HG03060 (cell line): ENCODE results near the gene MRM3.
"Not testable (repeated sequence)": the region's sequence is repeated elsewhere in the genome, so short reads cannot be mapped to it uniquely, and the experiment has no call there.

Experiments
- ATAC-seq: cut with Tn5 transposase; IDR thresholded peaks from one replicate; pipeline ENCODE4 v1.9.1; 2021; ENCODE audit warnings: low read depth, moderate number of reproducible peaks; ENCODE audit not compliant: unreplicated experiment

MRM3 gene

DNA sequence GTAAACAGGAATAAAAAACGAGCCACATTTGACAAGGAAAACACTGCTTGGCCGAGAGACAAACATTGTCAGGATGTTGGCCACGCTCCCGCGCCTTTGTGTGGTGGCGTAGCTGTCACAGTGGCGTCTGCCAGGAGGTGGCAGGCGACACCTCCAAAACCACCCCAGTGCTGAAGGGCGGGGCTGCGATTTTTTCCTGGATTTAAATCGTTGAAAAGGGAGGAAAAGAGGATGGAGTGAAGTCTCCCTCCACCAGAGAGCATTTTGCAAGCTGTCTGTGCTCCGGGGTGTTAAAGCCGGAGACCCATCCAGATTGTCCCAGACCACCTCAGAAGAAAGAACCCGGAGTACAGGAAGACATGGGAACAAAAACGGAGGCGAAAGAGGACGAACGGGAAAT lies 12.7 kb downstream of the MRM3 start:
- no peak for ATAC-seq

DNA sequence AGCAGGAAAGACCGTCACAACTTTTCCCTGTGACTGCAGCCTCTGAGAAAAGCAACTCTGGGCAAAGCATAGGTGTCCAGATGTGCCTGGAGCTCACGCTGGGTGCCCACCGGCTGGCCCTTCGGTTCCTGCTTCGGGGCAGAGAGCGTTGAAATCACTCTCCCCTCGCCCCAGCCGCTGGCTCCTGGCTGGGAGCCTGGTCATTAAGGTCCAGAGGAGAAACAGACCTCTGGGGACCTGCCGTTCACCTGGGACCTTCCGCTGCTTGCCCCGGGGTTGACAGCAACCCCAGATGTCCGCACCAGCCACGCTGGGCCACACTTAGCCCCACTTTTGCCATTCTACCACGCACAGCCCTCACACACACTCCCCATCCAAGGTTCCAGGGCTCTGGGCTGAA lies 13.1 kb downstream of the MRM3 start:
- no peak for ATAC-seq

DNA sequence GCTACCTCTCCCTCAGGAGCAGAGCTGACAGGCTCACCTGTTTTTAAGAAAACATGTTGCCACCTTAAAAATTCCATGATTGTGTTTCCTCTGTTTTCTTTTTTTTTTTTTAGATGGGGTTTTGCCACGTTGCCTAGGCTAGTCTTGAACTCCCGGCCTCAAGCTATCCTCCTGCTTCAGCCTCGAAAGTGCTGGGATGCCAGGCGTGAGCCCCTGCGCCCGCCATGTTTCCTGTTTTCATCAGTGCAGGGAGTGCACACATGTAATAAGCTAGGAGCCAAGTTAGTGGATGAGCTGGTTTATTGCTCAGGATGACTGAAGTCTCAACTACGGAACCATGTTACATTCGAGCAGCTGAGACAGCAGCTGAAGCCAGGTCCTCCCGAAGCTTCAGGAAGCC lies 13.6 kb downstream of the MRM3 start:
- no peak for ATAC-seq

DNA sequence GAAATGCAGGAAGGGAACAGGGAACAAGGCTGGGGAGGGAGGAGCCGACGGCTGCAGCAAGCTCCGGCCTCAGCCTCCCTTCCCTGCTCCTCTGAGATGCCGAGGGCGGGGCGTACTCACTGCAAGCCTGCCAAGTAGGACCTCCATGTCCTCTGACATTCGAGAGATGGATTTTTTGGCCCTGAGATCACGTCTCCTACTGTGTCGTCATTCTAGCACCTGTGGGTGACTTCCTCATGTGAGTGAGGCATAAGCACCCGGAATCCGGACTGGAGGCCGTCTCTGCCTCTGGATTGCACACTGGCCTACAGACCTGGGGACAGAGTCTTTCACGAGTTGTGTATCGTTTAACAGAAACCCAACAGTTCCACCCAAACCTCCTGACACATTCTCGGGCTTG lies 14.5 kb downstream of the MRM3 start:
- no peak for ATAC-seq

DNA sequence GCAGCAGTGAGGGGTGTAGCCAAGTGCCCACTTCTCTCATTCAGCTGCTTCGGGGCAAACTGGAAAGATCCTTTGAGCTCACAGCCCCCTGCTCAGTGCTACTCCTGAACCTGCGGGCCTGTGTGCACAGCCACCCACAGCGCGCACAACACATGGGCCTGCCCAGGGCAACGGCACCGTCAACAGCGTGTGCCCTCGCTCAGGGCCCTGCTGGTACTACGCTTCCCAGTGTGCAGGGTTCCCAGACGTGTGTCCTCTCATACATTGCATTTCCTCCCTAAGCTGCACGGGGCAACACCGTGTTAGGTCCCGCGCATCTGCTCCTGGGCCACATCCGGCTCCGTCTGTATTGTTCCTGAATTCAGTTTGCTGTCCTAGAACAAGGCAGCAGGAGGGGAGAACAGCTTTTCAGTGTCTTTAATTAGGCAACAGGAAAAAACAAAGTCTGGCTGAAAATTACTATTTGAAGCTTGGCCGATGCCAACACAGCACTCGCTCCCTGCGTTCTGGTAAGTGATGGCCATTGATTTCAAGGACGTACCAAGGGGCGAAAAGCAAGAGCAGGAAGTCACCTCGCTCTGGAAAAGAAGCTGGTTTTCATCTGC lies 15.2 kb downstream of the MRM3 start:
- ATAC-seq, result no peak

DNA sequence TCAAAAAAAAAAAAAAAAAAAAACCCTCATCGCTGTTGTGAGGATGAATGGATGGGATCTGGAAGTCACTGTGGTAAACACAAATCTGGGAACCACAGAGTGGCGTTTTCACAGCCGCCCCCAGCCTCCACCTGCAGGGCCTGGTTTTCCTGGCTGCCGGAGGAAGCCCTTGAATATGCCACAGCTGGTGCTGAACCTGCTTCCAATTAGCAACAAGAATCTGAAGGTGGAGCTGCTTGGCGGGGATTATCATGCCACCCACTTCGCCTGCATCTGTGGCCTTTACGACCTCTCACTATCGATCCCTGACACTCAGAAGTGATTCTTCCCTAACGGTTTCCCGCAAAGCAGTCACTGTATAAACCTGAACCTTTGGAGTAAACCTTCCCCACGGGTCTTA lies 16.1 kb downstream of the MRM3 start:
- ATAC-seq, result no peak

DNA sequence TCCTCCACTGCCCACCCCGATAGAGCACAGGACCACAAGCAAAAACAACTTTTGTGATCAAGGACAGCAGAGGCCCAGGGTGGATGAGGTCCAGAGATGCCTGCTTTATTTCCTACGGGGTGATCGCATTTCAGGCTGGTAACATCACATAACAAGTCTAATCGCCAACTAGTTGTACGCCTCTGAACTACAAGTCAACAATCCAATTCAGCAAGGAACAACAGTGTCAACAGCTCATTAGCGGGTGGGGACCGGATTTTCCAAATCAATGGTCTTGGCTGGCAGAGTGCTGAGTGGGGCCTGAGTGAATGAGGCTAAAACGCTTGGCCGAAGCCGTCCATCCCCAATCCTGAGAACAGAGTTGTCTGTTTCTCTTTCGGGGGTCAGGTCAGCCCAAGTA lies 17.1 kb downstream of the MRM3 start:
- ATAC-seq, result no peak

DNA sequence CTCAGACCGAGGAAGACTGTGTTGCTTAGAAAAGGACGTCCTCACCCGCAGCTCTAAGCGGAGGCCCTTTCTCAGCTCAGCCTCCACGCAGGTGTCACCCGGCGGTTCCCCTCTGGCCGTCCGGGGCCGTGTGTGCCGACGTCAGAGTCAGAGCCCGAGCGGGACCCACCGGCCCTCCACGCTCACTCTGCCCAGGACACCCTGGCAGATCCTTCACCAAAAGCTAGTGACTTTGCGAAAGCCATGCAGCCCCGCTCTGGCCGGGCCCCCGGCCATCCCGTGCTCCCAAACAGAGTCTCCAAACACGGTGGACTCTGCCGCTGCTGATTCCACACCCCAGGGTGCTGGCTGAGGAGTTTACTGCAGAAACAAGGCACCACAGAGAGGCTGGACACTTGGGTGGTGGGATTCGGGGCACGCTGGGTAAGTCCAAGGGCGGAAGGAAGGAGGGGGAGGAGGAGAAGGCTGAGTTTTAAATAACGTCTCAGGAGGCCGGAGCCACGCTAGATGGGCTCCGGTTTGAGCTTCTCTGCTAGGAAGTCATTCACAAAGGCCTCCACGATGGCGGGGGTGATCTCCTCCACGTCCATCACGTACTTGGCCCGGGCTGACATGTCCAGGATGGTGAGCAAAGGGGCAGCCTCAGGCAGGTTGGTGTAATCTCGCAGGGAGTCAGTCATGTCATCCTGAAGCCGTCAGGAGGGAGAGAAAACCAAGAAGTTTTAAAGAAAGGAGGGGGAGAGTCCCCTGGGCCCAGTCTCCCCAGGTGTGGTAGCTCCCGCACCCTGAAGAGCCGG lies 18.5 kb downstream of the MRM3 start:
- no peak for ATAC-seq

DNA sequence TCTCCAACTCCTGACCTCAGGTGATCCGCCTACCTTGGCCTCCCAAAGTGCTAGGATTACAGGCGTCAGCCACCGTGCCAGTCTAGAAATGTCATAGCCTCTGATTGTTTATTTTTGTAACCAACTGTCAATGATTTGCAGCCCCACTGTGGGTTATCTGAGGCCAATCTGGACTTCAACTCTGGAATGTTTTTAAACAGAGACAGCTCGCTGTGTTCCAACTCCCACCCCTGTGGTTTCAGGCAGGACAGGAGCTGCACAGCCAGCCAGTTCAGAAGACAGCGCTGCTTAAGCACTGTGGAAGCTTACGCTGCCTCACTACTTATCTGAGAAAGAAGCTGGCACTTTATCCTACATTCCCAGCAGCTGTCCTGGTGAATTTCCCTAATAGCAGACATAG lies 19.5 kb downstream of the MRM3 start:
- ATAC-seq, result no peak

DNA sequence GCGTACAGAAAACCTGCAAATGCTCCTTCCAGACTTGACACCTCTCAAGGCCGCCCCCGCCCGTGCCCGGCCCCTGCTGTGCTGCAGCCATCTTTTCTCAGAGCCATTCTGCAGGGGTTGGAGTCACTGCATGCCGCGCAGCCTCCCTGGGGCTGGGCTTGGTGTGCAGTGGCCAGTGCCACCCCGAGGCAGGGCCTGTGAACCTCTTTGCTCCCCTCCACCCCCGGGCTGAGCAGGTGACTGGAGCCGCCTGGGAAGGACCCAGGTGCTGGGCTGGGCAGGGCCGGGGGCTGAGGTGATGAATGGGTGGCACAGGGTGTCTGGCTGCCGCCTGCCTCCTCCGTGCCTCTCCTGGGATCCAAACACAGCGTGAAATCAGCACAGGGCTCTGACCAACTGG lies 20.3 kb downstream of the MRM3 start:
- ATAC-seq, result no peak

DNA sequence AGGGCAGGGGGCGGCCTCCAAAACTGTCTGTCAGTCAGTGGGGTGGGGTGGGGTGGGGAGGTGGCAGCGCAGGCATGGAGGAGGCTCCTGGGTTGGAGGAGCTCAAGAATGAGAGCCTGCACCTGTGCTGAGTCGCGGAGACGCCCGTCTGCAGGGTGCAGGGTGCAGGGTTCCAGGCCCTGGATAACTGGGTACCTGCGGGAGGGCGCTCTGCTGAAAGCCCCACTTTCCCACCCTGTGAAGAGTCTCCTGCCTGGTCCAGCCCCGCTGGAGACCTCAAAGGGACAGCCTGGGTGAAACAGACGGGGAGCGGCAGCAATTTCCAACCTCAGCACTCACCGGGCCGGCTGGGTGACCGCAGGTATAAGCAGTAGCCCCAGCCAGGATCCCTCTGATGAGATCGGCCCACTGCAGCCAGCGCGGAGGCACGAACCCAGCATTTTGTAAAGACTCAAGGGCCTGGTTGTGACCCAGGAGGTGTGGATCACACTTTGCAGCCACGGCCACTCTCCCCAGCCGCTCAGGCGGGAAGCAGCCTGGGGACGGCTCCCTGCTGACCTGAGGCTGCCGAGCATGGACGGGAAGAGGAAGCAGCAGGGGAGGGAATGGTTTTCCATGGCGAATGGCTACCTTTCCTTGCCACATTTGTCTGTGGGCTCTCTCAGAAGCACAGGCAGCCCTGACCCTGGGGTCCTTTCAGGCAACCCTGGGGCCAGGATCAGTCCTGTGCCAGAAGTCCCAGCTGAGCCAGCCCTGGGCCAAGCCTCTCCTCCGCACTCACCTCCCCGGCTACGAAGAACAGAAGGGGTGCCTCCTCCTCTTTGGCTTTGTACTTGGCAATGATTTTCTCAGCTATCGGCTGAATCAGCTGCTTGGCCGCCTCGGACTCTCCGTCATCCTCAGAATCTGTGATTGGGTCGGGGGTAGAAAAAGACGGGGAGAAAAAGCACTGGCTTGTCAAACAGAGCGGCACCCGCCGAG lies 21.0 kb downstream of the MRM3 start:
- no peak for ATAC-seq

DNA sequence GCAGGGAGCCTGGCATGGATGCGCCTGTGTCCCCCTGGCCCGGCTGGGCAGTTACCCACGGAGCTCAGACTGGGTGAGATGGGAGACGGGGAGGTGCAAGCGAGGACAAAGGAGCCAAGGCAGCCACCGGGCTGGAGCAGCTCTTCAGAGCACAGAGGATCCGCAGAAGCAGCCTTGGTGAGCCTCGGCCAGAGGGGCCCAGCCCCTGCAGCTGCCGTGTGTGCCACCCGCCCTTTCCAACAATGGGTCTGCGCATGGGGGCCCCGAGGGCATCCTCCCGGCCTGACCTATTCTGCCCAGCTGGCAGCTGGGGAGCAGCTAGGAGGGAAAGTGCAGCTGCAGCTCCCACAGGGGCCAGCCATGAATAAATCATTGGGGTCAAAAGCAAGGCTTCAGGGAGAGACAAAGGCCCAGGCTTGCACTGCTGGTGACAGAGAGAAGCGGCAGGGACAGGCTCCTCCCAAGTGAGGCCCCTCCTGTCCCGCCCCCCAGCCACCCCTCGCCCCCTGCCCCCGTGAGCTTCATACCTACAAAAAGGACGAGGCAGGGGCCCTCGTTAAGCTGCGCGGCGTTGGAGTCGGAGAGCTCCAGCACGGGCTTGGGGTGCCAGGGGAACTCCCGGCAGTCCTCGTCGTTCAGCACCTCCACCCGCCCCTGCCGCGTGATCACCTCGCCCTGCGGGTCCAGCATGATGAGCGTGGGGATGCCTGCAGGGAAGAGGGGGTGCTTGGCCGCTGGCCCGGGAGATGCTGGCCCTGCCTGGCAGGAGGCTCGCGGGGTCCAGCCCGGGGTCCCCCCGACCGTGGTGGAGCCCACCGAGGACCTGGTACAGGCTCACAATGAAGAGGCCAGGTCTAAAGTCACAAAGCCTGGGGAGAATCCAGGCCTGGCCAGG lies 22.6 kb downstream of the MRM3 start:
- ATAC-seq, result no peak

DNA sequence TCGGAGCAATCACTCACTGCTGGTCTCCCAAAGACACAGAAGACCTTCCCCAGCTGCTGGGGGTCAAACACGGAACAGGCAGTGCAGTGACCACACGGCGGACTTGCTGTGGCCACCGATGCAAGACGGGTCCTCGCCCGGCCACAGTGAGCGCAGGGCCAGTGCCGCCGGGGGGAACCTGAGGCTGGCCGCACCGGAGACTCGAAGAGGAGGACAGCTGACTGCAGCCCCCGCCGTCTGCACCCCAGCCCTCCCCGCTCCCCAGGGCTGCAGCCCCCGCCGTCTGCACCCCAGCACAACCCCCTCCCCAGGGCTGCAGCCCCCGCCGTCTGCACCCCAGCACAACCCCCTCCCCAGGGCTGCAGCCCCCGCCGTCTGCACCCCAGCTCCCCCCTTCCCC lies 23.7 kb downstream of the MRM3 start:
- ATAC-seq, result not testable (repeated sequence)

DNA sequence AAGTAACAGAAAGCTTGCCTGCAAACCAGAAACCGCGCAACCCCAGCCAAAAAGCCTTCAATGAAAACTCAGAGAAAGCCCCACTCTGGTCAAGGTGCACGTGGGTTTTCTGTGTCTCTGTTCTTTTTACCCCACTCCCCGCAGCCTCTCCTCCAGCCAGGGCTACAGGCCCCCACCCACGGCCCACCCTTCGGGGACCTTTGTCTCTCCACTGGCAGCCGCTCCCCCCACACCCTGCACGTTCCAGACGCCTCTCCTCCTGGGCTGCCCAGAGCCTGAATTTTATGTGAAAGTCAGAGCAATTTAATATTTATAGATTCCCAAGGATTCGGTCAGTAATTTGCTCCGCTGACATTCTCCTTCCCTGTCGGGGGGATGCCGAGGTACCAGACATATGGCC lies 24.2 kb downstream of the MRM3 start:
- no peak for ATAC-seq

DNA sequence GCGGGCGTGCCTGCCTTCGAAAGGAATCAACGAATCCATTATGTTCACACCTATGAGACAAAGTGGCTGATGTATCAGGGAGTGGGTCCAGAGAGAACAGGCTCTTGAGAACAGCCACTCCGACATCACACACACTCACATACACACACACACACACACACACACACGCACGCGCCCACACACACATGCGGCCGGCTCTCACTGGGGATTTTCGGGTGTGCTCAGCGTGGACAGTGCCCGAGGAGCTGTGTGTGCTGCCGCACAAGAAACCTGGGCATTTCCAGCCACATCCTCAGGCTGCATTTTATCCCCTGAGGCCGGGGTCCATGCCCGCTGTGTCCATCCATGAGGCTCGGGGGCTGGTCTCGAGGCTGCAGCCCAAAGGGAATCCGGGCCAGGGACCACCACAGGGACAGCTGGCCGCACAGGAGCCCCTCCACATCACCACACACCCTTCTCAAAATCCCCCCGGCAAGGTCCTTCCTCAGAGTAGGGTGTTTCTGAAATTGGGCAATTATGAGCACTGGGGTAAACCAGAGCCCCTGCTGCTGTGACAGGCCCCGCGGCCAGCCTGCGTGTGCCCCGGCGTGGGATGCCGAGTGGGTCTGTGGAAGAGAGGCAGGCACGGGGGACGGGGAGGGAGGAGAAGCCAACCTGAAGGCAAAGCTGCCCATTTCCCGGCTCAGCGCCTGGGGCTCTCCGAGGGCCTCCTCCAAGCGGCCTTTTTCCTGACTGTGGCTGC lies 24.8 kb downstream of the MRM3 start:
- no peak for ATAC-seq

DNA sequence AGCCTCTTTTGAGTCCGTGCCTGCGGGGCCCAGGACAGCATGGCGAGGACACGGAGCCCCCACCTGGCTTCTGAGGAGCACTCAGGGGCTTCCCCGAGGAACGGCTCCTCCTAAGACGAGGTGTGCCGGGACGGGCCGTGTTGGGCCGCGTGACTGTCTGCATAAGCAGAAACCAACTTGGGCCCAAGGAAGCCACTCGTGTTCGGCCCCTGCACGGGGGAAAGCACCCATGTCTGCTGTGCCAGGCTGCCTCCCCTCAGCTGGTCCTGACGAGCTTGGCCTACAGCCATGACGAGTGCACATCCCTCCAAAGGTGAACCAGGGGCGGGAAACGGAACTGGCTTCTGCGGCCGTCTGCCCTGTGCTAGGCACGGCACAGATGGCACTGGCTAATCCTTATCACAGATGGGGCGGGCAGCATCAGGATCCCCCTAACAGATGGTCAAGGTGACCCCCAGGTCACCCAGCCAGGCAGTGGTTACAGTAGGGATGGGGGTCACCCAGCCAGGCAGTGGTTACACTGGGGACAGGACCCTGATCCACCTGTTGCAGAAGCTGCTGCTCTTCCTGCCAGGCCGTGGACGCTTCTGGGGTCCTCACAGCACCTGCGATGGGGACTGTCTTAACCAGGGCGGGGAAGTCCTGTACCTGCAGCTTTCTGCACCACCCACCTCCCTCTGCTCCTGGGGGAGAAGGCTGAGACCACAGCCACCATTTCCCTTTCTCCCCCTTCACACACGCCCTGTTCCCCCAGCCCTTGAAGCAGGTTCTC lies 25.6 kb downstream of the MRM3 start:
- no peak for ATAC-seq

DNA sequence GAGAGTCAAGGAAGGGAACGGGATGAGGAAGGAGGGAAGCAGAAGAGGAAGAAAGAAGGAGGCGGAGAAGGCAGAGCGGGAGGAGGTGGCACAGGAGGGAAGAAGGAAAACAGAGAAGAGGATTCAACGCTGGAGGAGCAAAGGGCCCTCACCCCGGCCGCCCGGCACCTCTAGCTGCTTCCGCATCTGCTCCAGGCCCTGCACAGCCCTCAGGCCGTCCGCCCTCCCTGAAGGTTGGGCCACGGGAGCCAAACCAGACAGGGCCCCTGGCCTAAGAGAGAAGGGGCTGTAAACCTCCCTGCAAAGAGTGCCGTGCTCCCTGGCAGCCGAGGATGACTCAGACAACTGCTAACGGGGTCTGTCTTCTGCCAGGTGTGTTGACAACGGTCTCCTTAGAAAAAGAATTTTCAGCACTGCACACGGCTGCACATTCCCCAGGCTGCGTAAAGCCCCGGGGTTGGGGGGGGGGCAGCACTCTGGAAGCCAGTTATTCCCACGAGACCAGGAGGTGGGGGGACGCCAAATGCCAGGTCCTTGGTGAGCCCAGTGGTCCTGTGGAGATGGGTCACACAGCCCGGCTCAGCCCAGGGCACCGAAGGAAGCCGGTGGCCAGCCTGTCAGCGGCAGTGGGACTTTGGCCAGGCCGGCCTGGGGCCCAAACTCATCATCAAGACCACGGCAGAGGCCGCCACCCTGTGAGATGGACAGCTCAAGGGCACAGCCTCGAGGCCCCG lies 29.1 kb downstream of the MRM3 start:
- ATAC-seq, result no peak

DNA sequence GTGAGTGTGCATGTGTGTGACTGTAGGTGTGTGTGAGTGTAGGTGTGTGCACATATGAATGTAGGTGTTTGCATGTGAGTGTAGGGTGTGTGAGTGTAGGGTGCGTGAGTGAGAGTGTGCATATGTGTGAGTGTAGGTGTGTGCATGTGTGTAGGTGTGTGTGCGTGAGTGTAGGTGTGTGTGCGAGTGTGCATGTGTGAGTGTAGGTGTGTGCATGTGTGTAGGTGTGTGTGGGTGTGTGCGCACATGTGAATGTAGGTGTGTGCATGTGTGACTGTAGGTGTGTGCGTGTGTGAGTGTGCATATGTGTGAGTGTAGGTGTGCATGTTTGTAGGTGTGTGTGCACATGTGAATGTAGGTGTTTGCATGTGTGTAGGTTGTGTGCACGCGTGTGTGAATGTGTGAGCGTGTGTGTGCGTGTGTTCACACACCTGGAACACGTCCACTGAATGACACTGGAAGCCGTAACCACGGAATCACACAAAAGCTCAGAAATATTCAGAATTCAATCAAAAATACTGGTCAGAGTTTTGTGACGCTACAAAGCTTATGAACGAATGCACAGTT lies 30.6 kb downstream of the MRM3 start:
- ATAC-seq, result no peak
